ENCODE data around the gene PFN1.

Gene PFN1

GRCh38 chr17:4895657-4896331 lies 52.5 kb downstream of the PFN1 start:
- no peak for DNase-seq
